Prostate gland (tissue), 2 donors: Measurements from ENCODE around the gene LMNTD1. TPM values are rescaled to one million over a fixed set of nuclear protein-coding genes. Genes with fewer than 3 reads are reported as not detected.
"Not testable (repeated sequence)": the region's sequence is repeated elsewhere in the genome, so short reads cannot be mapped to it uniquely, and the experiment has no call there.

ENCODE experiments used
- DNase-seq: peaks from one replicate; pipeline ENCODE4 v3.0.0-alpha.2; 2019; ENCODE audit warnings: low spot score
- H3K27ac ChIP-seq, 2 donors: fragments of 200-600 bp; sonication (generic); 2 replicates each; pipeline ENCODE4 v1.5.1; 2017 to 2019
- H3K27me3 ChIP-seq: fragments of 200-600 bp; sonication (generic); replicated peaks from 2 replicates; pipeline ENCODE4 v1.5.1; 2019; ENCODE audit not compliant: insufficient read depth
- H3K36me3 ChIP-seq, 2 donors: fragments of 200-600 bp; sonication (generic); 1 replicate in 1 of 2; 2 replicates in 1 of 2; pipeline versions ENCODE4 v1.5.1 to v1.8.1; 2017 to 2019
- H3K4me1 ChIP-seq: fragments of 200-600 bp; sonication (generic); replicated peaks from 2 replicates; pipeline ENCODE4 v1.5.1; 2019
- H3K4me3 ChIP-seq, 2 donors: fragments of 200-600 bp; sonication (generic); 2 replicates each; pipeline ENCODE4 v1.5.1; 2017 to 2019
- H3K9me3 ChIP-seq: fragments of 200-600 bp; sonication (generic); 2 replicates; pipeline ENCODE4 v1.5.1; 2017
- CTCF ChIP-seq, 4 experiments: fragments of 200-600 bp in 2 of 4; fragments of 450-650 bp in 2 of 4; sonication (generic) in 2 of 4; IDR thresholded peaks; 1 replicate in 3 of 4; 2 replicates in 1 of 4; pipeline ENCODE4 v1.5.1; 2016 to 2019; ENCODE audit warnings: antibody characterized with exemption in 4 of 4, mild to moderate bottlenecking in 2 of 4, moderate library complexity in 2 of 4
- POLR2A ChIP-seq: fragments of 450-650 bp; IDR thresholded peaks from one replicate; pipeline ENCODE4 v1.6.1; 2016; ENCODE audit warnings: antibody characterized with exemption, mild to moderate bottlenecking
- POLR2AphosphoS5 ChIP-seq: sonication (generic); formaldehyde crosslinking; IDR thresholded peaks from one replicate; pipeline ENCODE4 v1.6.1; 2017; ENCODE audit warnings: antibody characterized with exemption
- WGBS: methylation state at CpG from one replicate; pipeline ENCODE4 v1.1.5; 2018; 5-methylcytosine and 5-hydroxymethylcytosine counted together
- intact Hi-C: fragments of 100-400 bp; cut with DNase I; formaldehyde crosslinking; loops from one replicate; pipeline ENCODE4 v1.14.2; 2022
- small RNA-seq, 2 donors: library from RNA; depleted of rRNA; stranded (forward); fragments of <200 nt; gene quantifications; one replicate each; pipeline ENCODE3, GENCODE V24; 2016
- total RNA-seq, 2 donors: library from RNA; depleted of rRNA; stranded (reverse); fragments of >200 nt; gene quantifications; one replicate each; pipeline ENCODE4 v1.1.0, GENCODE V29; 2016

The LMNTD1 gene
- total RNA-seq, 2 donors from 2014 or later = 3.5 TPM; not detected in 1

DNA sequence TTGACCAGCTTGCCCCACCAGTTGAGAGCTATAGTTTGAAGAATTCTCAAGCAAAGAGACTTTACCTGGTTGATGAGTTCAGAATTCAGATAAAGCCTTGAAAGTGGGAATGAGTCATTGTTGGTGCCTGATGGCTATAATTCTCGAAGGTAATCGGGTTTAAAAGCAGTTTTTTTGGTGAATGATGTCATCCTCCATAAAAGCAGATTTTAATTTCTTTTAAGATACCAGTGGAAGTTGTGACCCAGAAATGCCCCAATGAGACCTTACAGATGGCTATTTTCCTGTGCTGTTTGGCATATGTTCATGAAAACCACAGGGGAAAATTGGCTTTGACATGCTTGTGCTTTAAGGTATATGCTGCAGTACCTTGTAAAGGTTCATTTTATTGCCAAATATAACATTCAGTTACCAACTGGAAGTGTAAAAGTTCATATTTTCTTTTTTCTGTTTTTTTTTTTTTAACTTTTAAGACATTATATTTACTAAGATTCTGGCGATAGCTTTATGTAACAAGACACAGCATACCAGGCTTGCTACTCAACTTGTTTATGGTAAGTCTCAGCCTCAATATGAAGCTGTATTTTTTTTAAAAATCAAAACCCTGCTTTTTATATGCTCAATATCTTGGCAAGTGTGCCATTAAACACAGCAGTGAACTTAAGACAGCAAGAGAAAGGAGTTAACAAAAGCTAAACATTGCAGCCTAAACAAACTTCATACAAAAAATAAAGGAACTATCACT is 119.3 kb downstream of the LMNTD1 start:
- no peaks in the 10 kb centered on the region for H3K36me3 ChIP-seq
- TF ChIP-seq POLR2AphosphoS5 (no peak), POLR2A (no peak), CTCF (IDR thresholded peaks at IDR 0.05) (no peak)
- H3K27me3 ChIP-seq = no peaks in the 10 kb centered on the region
- H3K4me1 ChIP-seq = no peaks in the 10 kb centered on the region
- no peak for DNase-seq
- H3K9me3 ChIP-seq = no peaks in the 10 kb centered on the region
- H3K4me3 ChIP-seq = no peak overlapping the region
- intact Hi-C loops = loop anchor here (10.0 kb wide), 2 partner anchors 531 to 661 kb away; no protein-coding TSS in a partner anchor
- 15% methylated on average over 3 of the region's 3 CpGs for WGBS
- H3K27ac ChIP-seq = no peak overlapping the region

GRCh38 chr12:25433024-25433423 is 120.1 kb downstream of the LMNTD1 start:
- TF ChIP-seq POLR2A (no peak), CTCF (IDR thresholded peaks at IDR 0.05) (no peak), POLR2AphosphoS5 (no peak)
- Histone ChIP-seq H3K27ac (no peak overlapping the region), H3K4me3 (no peak overlapping the region), H3K4me1 (no peaks in the 10 kb centered on the region), H3K9me3 (no peaks in the 10 kb centered on the region), H3K27me3 (no peaks in the 10 kb centered on the region), H3K36me3 (no peaks in the 10 kb centered on the region)
- DNase-seq = no peak
- intact Hi-C loops = loop anchor here (10.0 kb wide), 2 partner anchors 532 to 662 kb away; no protein-coding TSS in a partner anchor

GRCh38 chr12:25427337-25428249 is 125.5 kb downstream of the LMNTD1 start:
- Histone ChIP-seq H3K27me3 (no peaks in the 10 kb centered on the region), H3K9me3 (no peaks in the 10 kb centered on the region), H3K36me3 (no peaks in the 10 kb centered on the region), H3K4me3 (no peak overlapping the region), H3K27ac (no peak overlapping the region), H3K4me1 (no peaks in the 10 kb centered on the region)
- intact Hi-C loops = no loop called here
- DNase-seq = no peak
- TF ChIP-seq POLR2AphosphoS5 (no peak), POLR2A (no peak), CTCF (IDR thresholded peaks at IDR 0.05) (no peak)
- 64% methylated on average over 2 of the region's 2 CpGs for WGBS

- H3K27ac ChIP-seq, DNase-seq, H3K4me1 ChIP-seq, H3K9me3 ChIP-seq, H3K4me3 ChIP-seq, H3K27me3 ChIP-seq, H3K36me3 ChIP-seq, intact Hi-C loops: not testable (repeated sequence)
- 90% methylated on average over 6 of the region's 6 CpGs for WGBS
Observed at GRCh38 chr12:25426821-25427220, 126.3 kb downstream of the LMNTD1 start.

Small RNA genes within 50 kb of the gene (small RNA-seq; reads per million reads assigned to genes)
- gene TUBB4BP1 = 0 reads per million in 2 donors
